Measurements from ENCODE around the gene PLPPR2.
"Not testable (repeated sequence)": the region's sequence is repeated elsewhere in the genome, so short reads cannot be mapped to it uniquely, and the experiment has no call there.

PLPPR2 gene

DNA sequence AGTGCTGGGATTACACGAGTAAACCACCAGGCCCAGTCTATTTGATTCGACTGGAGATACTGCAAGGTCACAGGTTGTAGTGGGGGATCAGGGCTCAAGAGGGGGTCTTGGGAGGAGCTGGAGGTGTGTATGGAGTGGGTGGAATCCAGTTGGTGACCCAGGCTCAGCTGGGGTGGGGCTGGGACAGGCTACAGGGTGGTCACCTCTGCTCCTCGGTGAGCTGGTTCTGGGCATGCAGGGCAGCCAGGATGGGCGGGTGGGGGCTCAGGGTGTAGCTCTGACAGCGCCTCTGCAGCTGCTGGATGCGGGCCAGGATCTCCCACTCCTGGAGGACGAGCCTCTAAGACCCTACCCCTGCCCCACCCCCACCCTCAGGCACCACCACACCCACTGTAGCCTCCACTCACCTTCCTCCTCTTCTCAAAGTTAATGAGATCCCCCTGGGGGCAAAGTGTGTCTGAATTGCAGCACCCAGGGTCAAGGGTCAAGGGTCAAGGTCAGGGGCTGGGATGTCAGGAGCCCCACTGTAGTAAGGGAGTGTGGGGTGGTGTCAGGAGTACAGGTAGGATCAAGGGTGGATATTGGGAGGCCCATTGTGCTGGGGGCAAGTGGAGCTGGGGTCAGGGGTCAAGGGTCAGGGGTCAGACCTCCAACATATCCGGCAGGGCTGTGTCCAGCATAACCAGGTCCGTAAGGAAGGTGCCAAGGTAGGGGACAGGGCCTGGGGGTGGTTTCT, 46.7 kb downstream of the PLPPR2 start:
- no peak for DNase-seq

DNA sequence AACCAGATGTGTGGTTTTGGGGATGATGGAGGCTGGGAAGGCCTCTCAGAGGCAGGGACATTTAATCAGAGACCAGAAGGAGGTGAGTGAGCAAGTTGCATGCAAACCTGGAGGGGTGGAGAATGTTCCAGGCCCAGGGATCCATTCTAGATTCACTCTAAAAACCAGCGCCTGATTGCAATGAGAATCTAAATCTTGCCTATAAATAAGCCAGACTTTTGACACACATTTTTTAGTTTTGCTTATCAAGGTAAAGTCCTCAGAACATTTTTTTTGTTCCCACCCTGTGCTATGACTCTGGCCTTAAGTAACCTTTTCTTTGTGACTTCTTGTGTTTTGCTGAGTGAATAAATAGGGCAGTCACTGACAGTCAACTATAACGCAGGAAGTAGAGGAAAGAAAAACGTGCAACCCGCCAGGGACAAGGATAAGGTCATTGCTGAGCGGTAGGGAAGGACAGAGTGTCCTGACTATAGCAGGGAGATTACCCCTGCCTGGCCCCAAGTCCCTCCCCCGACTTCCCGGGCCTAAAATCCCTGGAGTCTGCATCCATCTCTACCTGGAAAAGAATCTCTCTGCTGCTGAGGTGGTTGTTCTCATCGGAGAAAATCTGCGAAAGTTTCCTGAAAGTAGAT, 49.5 kb downstream of the PLPPR2 start:
- DNase-seq, result no peak

DNA sequence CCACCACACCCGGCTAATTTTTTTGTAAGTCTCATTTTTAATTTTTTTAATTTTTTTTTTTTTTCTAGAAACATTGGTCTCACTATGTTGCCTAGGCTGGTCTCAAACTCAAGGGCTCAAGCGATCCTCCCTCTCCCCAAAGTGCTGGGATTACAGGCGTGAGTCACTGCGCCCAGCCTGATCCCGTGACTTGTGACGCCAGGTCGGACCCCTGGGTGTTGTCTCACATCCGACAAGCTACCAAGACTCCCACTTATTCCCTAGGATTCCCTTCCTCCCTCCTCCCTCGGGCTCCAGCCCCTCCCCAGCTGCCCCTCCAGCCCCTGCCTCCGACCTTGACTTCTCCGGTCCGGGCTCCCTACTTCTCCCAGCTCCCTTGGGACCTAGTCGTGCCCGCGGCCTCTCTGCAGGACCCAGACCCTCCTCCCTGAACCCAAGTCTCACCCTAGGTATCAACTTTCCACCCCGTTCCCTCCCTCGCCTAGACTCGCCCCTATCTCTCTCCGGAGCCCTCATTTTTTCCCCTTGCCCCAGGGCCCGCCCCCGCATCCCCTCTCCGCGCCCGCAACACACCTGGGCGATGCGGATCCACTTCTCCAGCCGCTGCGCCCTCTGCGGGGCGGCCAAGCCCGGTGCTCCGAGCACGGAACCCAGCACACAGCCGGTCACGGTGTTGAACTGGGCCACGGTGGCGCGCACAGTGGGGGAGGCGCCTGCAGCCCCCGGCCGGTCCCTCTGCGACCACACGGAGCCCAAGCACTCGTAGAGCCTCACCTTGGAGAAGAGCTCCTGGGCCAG, 50.8 kb downstream of the PLPPR2 start:
- no peak for DNase-seq

DNA sequence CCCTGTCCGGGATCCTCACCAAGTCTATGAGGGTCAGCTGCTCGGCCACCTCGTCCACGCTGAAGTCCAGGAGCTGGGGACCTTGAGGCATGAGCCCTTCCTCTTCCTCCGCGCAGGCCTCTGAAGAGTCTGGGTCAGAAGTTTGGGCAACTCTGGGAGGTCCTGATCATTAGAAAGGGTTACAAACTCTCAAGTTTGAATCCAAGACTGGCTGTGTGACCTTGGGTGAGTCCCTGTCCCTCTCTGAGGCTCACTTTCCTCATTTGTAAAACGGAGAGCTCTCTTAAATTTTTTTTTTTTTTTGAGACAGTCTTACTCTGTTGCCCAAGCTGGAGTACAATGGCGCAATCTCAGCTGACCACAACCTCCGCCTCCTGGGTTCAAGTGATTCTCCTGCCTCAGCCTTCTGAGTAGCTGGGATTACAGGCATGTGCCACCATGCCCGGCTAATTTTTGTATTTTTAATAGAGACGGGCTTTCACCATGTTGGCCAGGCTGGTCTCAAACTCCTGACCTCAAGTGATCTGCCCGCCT, 51.5 kb downstream of the PLPPR2 start:
- not testable (repeated sequence) for DNase-seq

DNA sequence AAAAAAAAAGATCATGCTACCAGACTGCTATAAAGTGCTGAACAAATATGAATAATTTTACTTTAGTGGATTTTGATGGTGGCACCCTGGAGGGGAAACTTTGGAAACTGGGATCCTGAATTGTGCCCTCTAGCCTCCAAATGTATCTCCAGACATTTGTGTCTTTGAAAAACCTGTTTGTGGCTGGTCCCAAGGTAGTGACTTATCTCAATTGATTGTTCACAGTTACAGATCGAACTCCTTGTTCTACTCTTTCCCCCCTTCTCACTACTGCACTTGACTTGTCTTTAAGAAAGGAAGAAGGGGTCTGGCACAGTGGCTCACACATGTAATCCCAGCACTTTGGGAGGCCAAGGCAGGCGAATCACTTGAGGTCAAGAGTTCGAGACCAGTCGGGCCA, 53.4 kb downstream of the PLPPR2 start:
- DNase-seq, result no peak

DNA sequence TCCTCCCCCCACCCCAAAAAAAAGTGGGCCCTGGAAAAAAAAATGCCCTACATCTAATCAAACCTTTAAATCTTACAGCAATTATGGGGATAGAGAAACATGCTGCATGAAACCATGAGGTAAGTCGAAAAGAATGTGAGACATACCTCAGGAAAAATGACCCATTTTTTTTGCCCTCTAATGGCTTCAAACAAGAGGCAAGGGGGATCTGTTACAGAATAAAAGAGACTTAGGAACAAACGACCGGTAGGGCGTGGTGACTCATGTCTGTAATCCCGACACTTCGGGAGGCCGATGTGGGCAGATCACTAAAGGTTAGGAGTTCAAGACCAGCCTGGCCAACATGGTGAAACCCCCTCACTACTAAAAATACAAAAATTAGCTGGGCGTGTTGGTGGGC, 55.5 kb downstream of the PLPPR2 start:
- DNase-seq, result no peak

DNA sequence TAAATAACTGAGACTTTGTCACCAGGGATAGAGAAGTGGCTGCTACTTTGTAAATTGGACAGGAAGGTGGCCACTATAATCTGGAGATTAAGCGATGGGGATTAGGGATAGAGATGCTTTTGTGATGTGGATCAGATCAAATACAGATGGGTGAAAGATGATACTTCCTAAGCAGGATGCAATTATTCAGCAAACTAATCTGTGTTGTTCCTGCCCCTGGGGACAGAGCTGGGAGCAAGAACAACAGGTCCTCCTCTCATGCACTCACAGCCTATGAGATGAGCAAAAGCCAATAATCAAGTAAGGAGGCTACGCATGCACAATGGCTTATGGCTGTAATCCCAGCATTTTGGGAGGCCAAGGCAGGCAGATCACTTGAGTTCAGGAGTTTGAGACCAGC, 59.3 kb downstream of the PLPPR2 start:
- no peak for DNase-seq

All from NCI-H1092 (cell line).